GM12878 (cell line): Measurements from ENCODE around the gene DNAJB11. TPM values are rescaled to one million over a fixed set of nuclear protein-coding genes. Genes with fewer than 3 reads are reported as not detected.

ENCODE experiments used
- ATAC-seq: fragments of 200-7000 bp; cut with Tn5 transposase; 3 replicates; pipeline ENCODE4 v1.9.1; 2020; ENCODE audit warnings: mild to moderate bottlenecking, moderate library complexity
- BruUV-seq: library from RNA; stranded (reverse); fragments of 400-500 nt; replicated peaks from 2 replicates; lab custom pipeline; 2021; lab: Mats Ljungman, UMichigan
- CTCF ChIA-PET: fragments of 300-600 bp; sonication (Branson Sonifier 250); formaldehyde crosslinking; extraction: SDS; loops from one replicate; lab custom pipeline; 2021; ENCODE audit warnings: inconsistent platforms; lab: Yijun Ruan, JAX
- POLR2A ChIA-PET: fragments of 350-600 bp; formaldehyde crosslinking; extraction: SDS; loops from one replicate; lab custom pipeline; 2021; ENCODE audit warnings: inconsistent platforms; lab: Charles Lee
- RAD21 ChIA-PET: fragments of 300-600 bp; sonication (Branson Sonifier 250); formaldehyde crosslinking; loops from one replicate; lab custom pipeline; 2023; ENCODE audit warnings: antibody characterized with exemption; ENCODE audit not compliant: unreplicated experiment; lab: Charles Lee
- SMC1A ChIA-PET: fragments of 300-600 bp; sonication (Branson Sonifier 250); formaldehyde crosslinking; loops from one replicate; lab custom pipeline; 2023; ENCODE audit not compliant: unreplicated experiment, uncharacterized antibody; lab: Charles Lee
- DNase-seq: peaks from one replicate; pipeline ENCODE4 v3.0.0-alpha.2; 2011; ENCODE audit warnings: low read depth, low spot score
- FAIRE-seq: peaks from 3 replicates; lab custom pipeline; 2011; peaks lifted over from hg19 to GRCh38; lab: Jason Lieb, UNC
- H2AFZ ChIP-seq: 2 replicates; pipeline ENCODE4 v1.6.0; 2011; ENCODE audit warnings: low read depth, low read length, control low read depth; ENCODE audit not compliant: control insufficient read depth
- H3K27ac ChIP-seq: 2 replicates; pipeline ENCODE4 v1.5.1; 2011; ENCODE audit warnings: control low read depth; ENCODE audit not compliant: control insufficient read depth, insufficient read depth
- H3K27me3 ChIP-seq, 2 experiments: replicated peaks in 1 of 2; 2 replicates each; pipeline versions ENCODE4 v1.6.0 to v1.6.1; 2011; ENCODE audit warnings: low read length in 1 of 2; ENCODE audit not compliant: control insufficient read depth in 2 of 2, insufficient read depth in 2 of 2
- H3K36me3 ChIP-seq, 2 experiments: 2 replicates each; pipeline ENCODE4 v1.5.1; 2011; ENCODE audit warnings: low read length in 1 of 2; ENCODE audit not compliant: control insufficient read depth in 2 of 2, insufficient read depth in 2 of 2
- H3K4me1 ChIP-seq: 2 replicates; pipeline ENCODE4 v1.6.1; 2011; ENCODE audit warnings: mild to moderate bottlenecking, low read length, moderate library complexity, mixed read lengths; ENCODE audit not compliant: control insufficient read depth, insufficient read depth
- H3K4me2 ChIP-seq: 2 replicates; pipeline ENCODE4 v1.6.0; 2011; ENCODE audit warnings: control low read depth; ENCODE audit not compliant: control insufficient read depth, insufficient read depth
- H3K4me3 ChIP-seq: fragments of 200-600 bp; sonication (generic); 2 replicates; pipeline ENCODE4 v1.5.1; 2016
- H3K79me2 ChIP-seq: 2 replicates; pipeline ENCODE4 v1.6.0; 2011; ENCODE audit warnings: low read length; ENCODE audit not compliant: control insufficient read depth, insufficient read depth
- H3K9ac ChIP-seq: 2 replicates; pipeline ENCODE4 v1.8.0; 2011; ENCODE audit warnings: low read length, control low read depth, mixed read lengths; ENCODE audit not compliant: control insufficient read depth, insufficient read depth
- H3K9me3 ChIP-seq: replicated peaks from 3 replicates; pipeline ENCODE4 v1.5.1; 2011; ENCODE audit warnings: mild to moderate bottlenecking, low read length; ENCODE audit not compliant: control insufficient read depth, insufficient read depth
- H4K20me1 ChIP-seq: 2 replicates; pipeline ENCODE4 v1.6.0; 2011; ENCODE audit not compliant: control insufficient read depth, insufficient read depth
- IKZF2 ChIP-seq, 2 experiments: fragments of 450-650 bp; IDR thresholded peaks; 2 replicates each; pipeline ENCODE4 v1.6.1; 2017; ENCODE audit warnings: mild to moderate bottlenecking in 2 of 2, moderate library complexity in 2 of 2
- KLF5 ChIP-seq: fragments of 450-650 bp; IDR thresholded peaks from 2 replicates; pipeline ENCODE4 v1.6.1; 2014; ENCODE audit warnings: mild to moderate bottlenecking; ENCODE audit not compliant: partially characterized antibody
- PAX5 ChIP-seq: IDR thresholded peaks from 2 replicates; pipeline ENCODE4 v1.6.1; 2011; ENCODE audit warnings: low read depth, low read length, borderline replicate concordance
- POLR2AphosphoS5 ChIP-seq: IDR thresholded peaks from 2 replicates; pipeline ENCODE4 v1.6.1; 2011; ENCODE audit warnings: mild to moderate bottlenecking, low read length, inconsistent platforms
- ZNF384 ChIP-seq: IDR thresholded peaks from 2 replicates; pipeline ENCODE4 v1.6.1; 2012; ENCODE audit warnings: low read depth, mild to moderate bottlenecking, low read length, improper control_type of control experiment, borderline replicate concordance
- WGBS: methylation state at CpG from one replicate; pipeline ENCODE4 v1.1.6; 2016; ENCODE audit warnings: low lambda C conversion rate; ENCODE audit not compliant: insufficient replicate concordance, insufficient coverage; ENCODE audit errors: missing lambda C conversion rate; 5-methylcytosine and 5-hydroxymethylcytosine counted together
- in situ Hi-C: fragments of 300-500 bp; cut with MboI; formaldehyde crosslinking; loops from 9 replicates; pipeline ENCODE4 v1.14.3; 2018; ENCODE audit warnings: mixed read lengths
- intact Hi-C: fragments of 100-400 bp; cut with micrococcal nuclease; formaldehyde crosslinking; loops from one replicate; pipeline ENCODE4 v1.14.2; 2022; ENCODE audit not compliant: unreplicated experiment
- polyA plus RNA-seq, 11 experiments: library from polyadenylated mRNA; depleted of rRNA in 4 of 11; unstranded in 6 of 11; stranded (reverse) in 5 of 11; fragments of >200 nt; fragmentation: Nextera tagmentation in 4 of 11; fragmentation: Illumina TruSeq in 1 of 11; extraction: Ambion mirVana in 4 of 11; extraction: Trizol in 1 of 11; gene quantifications; 1 replicate in 1 of 11; 2 replicates in 10 of 11; pipeline versions ENCODE4 v1.2.1 to v1.2.3, GENCODE V29; 2011 to 2016; ENCODE audit warnings: inconsistent platforms in 2 of 11, missing spikeins in 2 of 11, low read depth in 1 of 11
- total RNA-seq, 4 experiments: library from RNA; depleted of rRNA in 3 of 4; stranded (reverse); fragments of >200 nt in 3 of 4; fragmentation: Illumina TruSeq in 1 of 4; extraction: Trizol in 1 of 4; gene quantifications; 2 replicates each; pipeline versions ENCODE4 v1.2.1 to v1.2.3, GENCODE V29; 2013 to 2021
- TF ChIP-seq, protein P1 (sequence below): IDR thresholded peaks from 2 replicates; pipeline ENCODE4 v1.6.1; 2012; ENCODE audit warnings: low read length, inconsistent platforms

DNAJB11 gene
- total and polyA plus RNA-seq, 10 of the 15 experiments (the other 5 are each of a cell fraction or from before 2014, with no cell fraction given), result 16.2 to 135 (median 57.8) TPM

DNA sequence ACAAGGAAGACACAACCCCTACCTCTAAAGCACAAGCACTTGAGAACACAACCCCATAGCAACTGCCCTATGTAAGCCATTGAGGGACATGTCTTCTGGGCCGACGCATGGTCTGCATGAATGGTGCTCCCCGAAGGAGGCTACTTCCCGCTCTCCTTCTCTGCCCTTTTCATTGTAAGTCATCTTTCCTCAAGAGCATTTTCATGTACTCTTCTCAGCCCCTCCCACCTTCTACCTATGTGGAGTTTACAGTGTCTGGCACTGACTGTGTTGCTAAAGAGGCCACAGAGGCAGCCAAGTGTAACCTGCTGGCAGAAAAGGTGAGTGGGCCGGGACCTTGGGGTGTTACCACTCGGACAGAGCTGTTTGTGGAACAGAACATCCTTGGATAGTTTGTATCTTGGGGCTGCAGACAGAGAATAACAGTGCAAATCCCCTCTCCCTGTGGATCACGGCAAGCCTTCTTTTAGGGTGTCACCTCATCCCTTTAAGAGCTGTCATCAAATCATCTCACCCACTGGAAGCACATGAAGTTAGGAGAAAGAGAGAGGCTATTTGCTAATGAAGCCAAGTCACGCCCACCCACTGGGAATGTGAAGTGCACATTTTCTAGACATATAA is 47.9 kb downstream of the DNAJB11 start:
- Histone ChIP-seq H3K79me2 (no peaks in the 10 kb centered on the region), H3K4me2 (no peak overlapping the region), H3K9ac (no peak overlapping the region), H3K9me3 (no peaks in the 10 kb centered on the region), H4K20me1 (no peaks in the 10 kb centered on the region), H3K4me3 (no peak overlapping the region), H3K27ac (no peak overlapping the region), H2AFZ (no peak overlapping the region), H3K27me3 (no peaks in the 10 kb centered on the region; a peak in 3 of 4 replicates), H3K4me1 (peaks cover 7% of the 10 kb centered on the region), H3K36me3 (no peaks in the 10 kb centered on the region)
- TF ChIP-seq PAX5, result no peak
- intact Hi-C loops, result loop anchor here (5.0 to 10.0 kb wide), 2 partner anchors 361 to 546 kb away; no protein-coding TSS in a partner anchor
- BruUV-seq, result no TSS peak
- ChIA-PET RAD21 (interaction anchor here (2.4 to 4.6 kb wide), 4 partner anchors 78 to 635 kb away, joined by 13 to 45 read pairs (median 29); no protein-coding TSS in a partner anchor), SMC1A (interaction anchor here (0.6 to 5.7 kb wide), 4 partner anchors 46 to 280 kb away, joined by 3 to 38 read pairs (median 4); no protein-coding TSS in a partner anchor), CTCF (interaction anchor here (0.9 to 7.7 kb wide), 14 partner anchors 10 to 675 kb away, joined by 3 to 183 read pairs (median 20); no protein-coding TSS in a partner anchor), POLR2A (no interaction called here)
- no peak for ATAC-seq
- WGBS, result 52% methylated on average over 8 of the region's 8 CpGs
- no peak for FAIRE-seq
- DNase-seq, result no peak
- in situ Hi-C loops, result loop anchor here (5.0 kb wide), 1 partner anchor 204 kb away; no protein-coding TSS in a partner anchor

- H3K27me3 ChIP-seq, result no peaks in the 10 kb centered on the region; a peak in 3 of 4 replicates
- RAD21 ChIA-PET, result no interaction called here
- BruUV-seq, result no TSS peak
- SMC1A ChIA-PET, result no interaction called here
- no peak for TF ChIP-seq ZNF384
- no peak for TF ChIP-seq KLF5
- no peak for TF ChIP-seq IKZF2 (IDR thresholded peaks at IDR 0.05)
- TF ChIP-seq, protein P1, sequence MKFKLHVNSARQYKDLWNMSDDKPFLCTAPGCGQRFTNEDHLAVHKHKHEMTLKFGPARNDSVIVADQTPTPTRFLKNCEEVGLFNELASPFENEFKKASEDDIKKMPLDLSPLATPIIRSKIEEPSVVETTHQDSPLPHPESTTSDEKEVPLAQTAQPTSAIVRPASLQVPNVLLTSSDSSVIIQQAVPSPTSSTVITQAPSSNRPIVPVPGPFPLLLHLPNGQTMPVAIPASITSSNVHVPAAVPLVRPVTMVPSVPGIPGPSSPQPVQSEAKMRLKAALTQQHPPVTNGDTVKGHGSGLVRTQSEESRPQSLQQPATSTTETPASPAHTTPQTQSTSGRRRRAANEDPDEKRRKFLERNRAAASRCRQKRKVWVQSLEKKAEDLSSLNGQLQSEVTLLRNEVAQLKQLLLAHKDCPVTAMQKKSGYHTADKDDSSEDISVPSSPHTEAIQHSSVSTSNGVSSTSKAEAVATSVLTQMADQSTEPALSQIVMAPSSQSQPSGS, result no peak
- TF ChIP-seq POLR2AphosphoS5, result no peak
- intact Hi-C loops (loop anchor here (5.0 to 10.0 kb wide), 2 partner anchors 362 to 545 kb away; no protein-coding TSS in a partner anchor), in situ Hi-C loops (loop anchor here (5.0 kb wide), 1 partner anchor 203 kb away; no protein-coding TSS in a partner anchor)
- H3K4me2 ChIP-seq, result no peak overlapping the region
- H2AFZ ChIP-seq, result no peak overlapping the region
- 76% methylated on average over 5 of the region's 5 CpGs for WGBS
- no peak for FAIRE-seq
- DNase-seq, result no peak
- no peaks in the 10 kb centered on the region for H3K36me3 ChIP-seq
- no peak overlapping the region for H3K27ac ChIP-seq
- no peaks in the 10 kb centered on the region for H4K20me1 ChIP-seq
- no peak overlapping the region for H3K4me3 ChIP-seq
- no peak for ATAC-seq
- peaks cover 4% of the 10 kb centered on the region for H3K4me1 ChIP-seq
- CTCF ChIA-PET, result interaction anchor here (0.5 to 6.8 kb wide), 4 partner anchors 79 to 1306 kb away, joined by 3 to 80 read pairs (median 4); no protein-coding TSS in a partner anchor
- no peak overlapping the region for H3K9ac ChIP-seq
- no peaks in the 10 kb centered on the region for H3K9me3 ChIP-seq
- no peaks in the 10 kb centered on the region for H3K79me2 ChIP-seq
- POLR2A ChIA-PET, result no interaction called here
Observed at GRCh38 chr3:186619787-186620212, 49.3 kb downstream of the DNAJB11 start.
